PC-3 (cell line): ENCODE data around the gene NALCN. TPM values are rescaled to one million over a fixed set of nuclear protein-coding genes. Genes with fewer than 3 reads are reported as not detected.

Source experiments
- ATAC-seq: fragments of 200-7000 bp; cut with Tn5 transposase; 2 replicates; pipeline ENCODE4 v1.9.1; 2020; ENCODE audit warnings: mild to moderate bottlenecking, moderate library complexity
- BruUV-seq: library from RNA; stranded (reverse); fragments of 400-500 nt; replicated peaks from 2 replicates; lab custom pipeline; 2021; lab: Mats Ljungman, UMichigan
- CTCF ChIA-PET: fragments of 300-600 bp; sonication (Branson Sonifier 250); formaldehyde crosslinking; loops from one replicate; lab custom pipeline; 2022; ENCODE audit warnings: antibody characterized with exemption; lab: Charles Lee
- POLR2A ChIA-PET: fragments of 300-600 bp; sonication (Branson Sonifier 250); formaldehyde crosslinking; loops from one replicate; lab custom pipeline; 2022; ENCODE audit warnings: antibody characterized with exemption; ENCODE audit not compliant: unreplicated experiment; lab: Charles Lee
- DNase-seq: peaks from one replicate; pipeline ENCODE4 v3.0.0-alpha.2; 2015
- H2AFZ ChIP-seq: fragments of 300-600 bp; sonication (generic); 2 replicates; pipeline ENCODE4 v1.6.0; 2016; ENCODE audit warnings: antibody characterized with exemption, low read length
- H3F3A ChIP-seq: fragments of 300-600 bp; sonication (generic); one replicate; pipeline ENCODE4 v1.6.0; 2017; ENCODE audit warnings: antibody characterized with exemption, low read length, control low read depth, mild to moderate bottlenecking; ENCODE audit not compliant: unreplicated experiment
- H3K27ac ChIP-seq: fragments of 300-600 bp; sonication (generic); 2 replicates; pipeline ENCODE4 v1.5.1; 2016; ENCODE audit warnings: mild to moderate bottlenecking, low read length
- H3K27me3 ChIP-seq: fragments of 300-600 bp; sonication (generic); 2 replicates; pipeline ENCODE4 v1.6.1; 2016; ENCODE audit warnings: low read length, mixed read lengths
- H3K36me3 ChIP-seq: fragments of 300-600 bp; sonication (generic); 2 replicates; pipeline ENCODE4 v1.6.1; 2016; ENCODE audit warnings: low read depth, mixed run types, low read length, mixed read lengths
- H3K4me1 ChIP-seq: fragments of 300-600 bp; sonication (generic); 2 replicates; pipeline ENCODE4 v1.5.1; 2016; ENCODE audit warnings: low read length; ENCODE audit not compliant: insufficient read depth
- H3K4me2 ChIP-seq: fragments of 300-600 bp; sonication (generic); 2 replicates; pipeline ENCODE4 v1.6.0; 2016; ENCODE audit warnings: low read length
- H3K4me3 ChIP-seq: fragments of 300-600 bp; sonication (generic); 2 replicates; pipeline ENCODE4 v1.5.1; 2016; ENCODE audit warnings: mild to moderate bottlenecking, low read length, mixed read lengths
- H3K79me2 ChIP-seq: fragments of 300-600 bp; sonication (generic); 2 replicates; pipeline ENCODE4 v1.6.1; 2017; ENCODE audit warnings: low read length, mixed read lengths
- H3K9ac ChIP-seq: fragments of 300-600 bp; sonication (generic); 2 replicates; pipeline ENCODE4 v1.6.0; 2016; ENCODE audit warnings: mild to moderate bottlenecking, low read length
- H3K9me2 ChIP-seq: fragments of 300-600 bp; sonication (generic); replicated peaks from 2 replicates; pipeline ENCODE4 v1.6.1; 2016; ENCODE audit warnings: mixed run types, low read length, mixed read lengths
- H3K9me3 ChIP-seq: fragments of 300-600 bp; sonication (generic); 2 replicates; pipeline ENCODE4 v1.6.1; 2016; ENCODE audit warnings: low read length, mixed read lengths
- H4K20me1 ChIP-seq: fragments of 300-600 bp; sonication (generic); 2 replicates; pipeline ENCODE4 v1.6.1; 2016; ENCODE audit warnings: low read length, mixed read lengths
- EZH2 ChIP-seq: fragments of 300-600 bp; sonication (generic); IDR thresholded peaks from one replicate; pipeline ENCODE4 v1.6.1; 2017; ENCODE audit warnings: antibody characterized with exemption, mild to moderate bottlenecking, low read length; ENCODE audit not compliant: unreplicated experiment
- EZH2phosphoT487 ChIP-seq: fragments of 300-600 bp; sonication (generic); IDR thresholded peaks from 2 replicates; pipeline ENCODE4 v1.6.1; 2018; ENCODE audit warnings: mild to moderate bottlenecking, antibody characterized with exemption, low read length, borderline replicate concordance
- intact Hi-C: fragments of 100-400 bp; cut with micrococcal nuclease; formaldehyde crosslinking; loops from 2 replicates; pipeline ENCODE4 v1.9.0; 2023
- total RNA-seq: library from RNA; depleted of rRNA; stranded (reverse); fragments of >200 nt; gene quantifications from 2 replicates; pipeline ENCODE4 v1.2.3, GENCODE V29; 2014
- TF ChIP-seq, protein P1 (sequence below): fragments of 300-600 bp; sonication (generic); conservative IDR thresholded peaks from 2 replicates; pipeline ENCODE4 v1.5.1; 2017; ENCODE audit warnings: antibody characterized with exemption, low read depth, mild to moderate bottlenecking, low read length

Gene NALCN
- total RNA-seq, 1 experiment from 2014 or later: 11.8 TPM

- Histone ChIP-seq H3K27ac (no peak overlapping the region), H3K79me2 (no peaks in the 10 kb centered on the region), H3K36me3 (no peaks in the 10 kb centered on the region), H3K4me1 (peaks cover 18% of the 10 kb centered on the region), H3K4me2 (no peak overlapping the region), H3K9me3 (no peaks in the 10 kb centered on the region), H3K9me2 (no peaks in the 10 kb centered on the region), H2AFZ (no peak overlapping the region), H3K27me3 (no peaks in the 10 kb centered on the region), H4K20me1 (no peaks in the 10 kb centered on the region), H3K9ac (no peak overlapping the region), H3F3A (no peaks in the 10 kb centered on the region), H3K4me3 (no peak overlapping the region)
- DNase-seq (no peak), ATAC-seq (no peak)
- CTCF ChIA-PET: no interaction called here
- BruUV-seq: no TSS peak
- intact Hi-C loops: no loop called here
- POLR2A ChIA-PET: no interaction called here
- TF ChIP-seq EZH2 (no peak), EZH2phosphoT487 (no peak)
- TF ChIP-seq, protein P1, sequence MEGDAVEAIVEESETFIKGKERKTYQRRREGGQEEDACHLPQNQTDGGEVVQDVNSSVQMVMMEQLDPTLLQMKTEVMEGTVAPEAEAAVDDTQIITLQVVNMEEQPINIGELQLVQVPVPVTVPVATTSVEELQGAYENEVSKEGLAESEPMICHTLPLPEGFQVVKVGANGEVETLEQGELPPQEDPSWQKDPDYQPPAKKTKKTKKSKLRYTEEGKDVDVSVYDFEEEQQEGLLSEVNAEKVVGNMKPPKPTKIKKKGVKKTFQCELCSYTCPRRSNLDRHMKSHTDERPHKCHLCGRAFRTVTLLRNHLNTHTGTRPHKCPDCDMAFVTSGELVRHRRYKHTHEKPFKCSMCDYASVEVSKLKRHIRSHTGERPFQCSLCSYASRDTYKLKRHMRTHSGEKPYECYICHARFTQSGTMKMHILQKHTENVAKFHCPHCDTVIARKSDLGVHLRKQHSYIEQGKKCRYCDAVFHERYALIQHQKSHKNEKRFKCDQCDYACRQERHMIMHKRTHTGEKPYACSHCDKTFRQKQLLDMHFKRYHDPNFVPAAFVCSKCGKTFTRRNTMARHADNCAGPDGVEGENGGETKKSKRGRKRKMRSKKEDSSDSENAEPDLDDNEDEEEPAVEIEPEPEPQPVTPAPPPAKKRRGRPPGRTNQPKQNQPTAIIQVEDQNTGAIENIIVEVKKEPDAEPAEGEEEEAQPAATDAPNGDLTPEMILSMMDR: no peak
Measured at GRCh38 chr13:101339202-101339601, 77.1 kb downstream of the NALCN start.

GRCh38 chr13:101332583-101332982 is 83.7 kb downstream of the NALCN start:
- no peak for ATAC-seq
- H3K36me3 ChIP-seq: no peaks in the 10 kb centered on the region
- BruUV-seq: no TSS peak
- intact Hi-C loops: no loop called here
- no peak for TF ChIP-seq EZH2
- no peaks in the 10 kb centered on the region for H3K79me2 ChIP-seq
- no peak overlapping the region for H3K4me3 ChIP-seq
- ChIA-PET POLR2A (interaction anchor here (0.5 kb wide), 1 partner anchor 24 kb away, joined by 5 read pairs; no protein-coding TSS in a partner anchor), CTCF (no interaction called here)
- H3K27me3 ChIP-seq: no peaks in the 10 kb centered on the region
- no peaks in the 10 kb centered on the region for H3K4me1 ChIP-seq
- H3K9ac ChIP-seq: no peak overlapping the region
- no peak for DNase-seq
- H3F3A ChIP-seq: no peaks in the 10 kb centered on the region
- H4K20me1 ChIP-seq: no peaks in the 10 kb centered on the region
- no peak overlapping the region for H2AFZ ChIP-seq
- H3K9me3 ChIP-seq: no peaks in the 10 kb centered on the region
- H3K27ac ChIP-seq: no peak overlapping the region
- no peak overlapping the region for H3K4me2 ChIP-seq
- H3K9me2 ChIP-seq: no peaks in the 10 kb centered on the region

DNA sequence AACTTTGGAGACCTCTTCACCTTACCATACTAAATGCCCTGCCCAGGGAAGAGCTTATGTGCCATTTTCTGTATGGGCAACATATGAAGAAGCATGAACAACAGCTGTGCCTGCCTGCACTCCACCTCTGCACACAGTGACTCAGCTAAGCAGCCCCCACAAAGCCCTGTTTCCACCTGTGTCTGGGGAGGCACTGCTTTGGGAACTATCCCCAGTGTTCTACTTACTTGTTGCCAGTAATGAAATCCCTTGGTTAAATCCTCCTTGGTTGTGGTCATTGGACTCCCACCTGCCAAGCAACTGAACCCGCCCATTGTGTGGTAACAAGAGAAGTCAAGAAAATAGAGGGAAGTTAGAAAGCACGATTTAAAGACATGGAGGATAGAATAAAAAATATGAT is 84.6 kb downstream of the NALCN start:
- H3F3A ChIP-seq: no peaks in the 10 kb centered on the region
- H3K9me2 ChIP-seq: no peaks in the 10 kb centered on the region
- no TSS peak for BruUV-seq
- H3K9ac ChIP-seq: no peak overlapping the region
- H3K9me3 ChIP-seq: no peaks in the 10 kb centered on the region
- H4K20me1 ChIP-seq: no peaks in the 10 kb centered on the region
- TF ChIP-seq, protein P1: no peak
- no peak for TF ChIP-seq EZH2
- TF ChIP-seq EZH2phosphoT487: no peak
- no peak overlapping the region for H2AFZ ChIP-seq
- H3K4me1 ChIP-seq: no peaks in the 10 kb centered on the region
- DNase-seq (no peak), ATAC-seq (no peak)
- intact Hi-C loops: no loop called here
- H3K27ac ChIP-seq: no peak overlapping the region
- no peak overlapping the region for H3K4me2 ChIP-seq
- no peaks in the 10 kb centered on the region for H3K79me2 ChIP-seq
- no peaks in the 10 kb centered on the region for H3K27me3 ChIP-seq
- no peaks in the 10 kb centered on the region for H3K36me3 ChIP-seq
- CTCF ChIA-PET: no interaction called here
- H3K4me3 ChIP-seq: no peak overlapping the region
- POLR2A ChIA-PET: no interaction called here
